Keratinocyte (primary cell): Measurements from ENCODE around the gene SCAF4. TPM values are rescaled to one million over a fixed set of nuclear protein-coding genes. Genes with fewer than 3 reads are reported as not detected.

Experiments
- DNase-seq: peaks from one replicate; pipeline ENCODE4 v3.0.0-alpha.2; 2011; ENCODE audit warnings: low read depth, missing footprints, low spot score
- FAIRE-seq: peaks from 2 replicates; lab custom pipeline; 2011; peaks lifted over from hg19 to GRCh38; lab: Jason Lieb, UNC
- H2AFZ ChIP-seq: 2 replicates; pipeline ENCODE4 v1.6.0; 2012; ENCODE audit warnings: low read length, control low read depth, inconsistent platforms; ENCODE audit not compliant: control insufficient read depth
- H3K27ac ChIP-seq: 2 replicates; pipeline ENCODE4 v1.5.1; 2011; ENCODE audit warnings: low read length; ENCODE audit not compliant: control insufficient read depth, insufficient read depth
- H3K27me3 ChIP-seq: 3 replicates; pipeline ENCODE4 v1.6.0; 2011; ENCODE audit warnings: low read length; ENCODE audit not compliant: control insufficient read depth, insufficient read depth; ENCODE audit errors: extremely low read depth
- H3K36me3 ChIP-seq, 2 experiments: 2 replicates in 1 of 2; 3 replicates in 1 of 2; pipeline ENCODE4 v1.5.1; 2011; ENCODE audit warnings: low read length in 2 of 2, mild to moderate bottlenecking in 1 of 2; ENCODE audit not compliant: control insufficient read depth in 2 of 2, insufficient read depth in 2 of 2; ENCODE audit errors: extremely low read depth in 1 of 2
- H3K4me1 ChIP-seq: 3 replicates; pipeline ENCODE4 v1.5.1; 2011; ENCODE audit warnings: low read length; ENCODE audit not compliant: control insufficient read depth, insufficient read depth; ENCODE audit errors: extremely low read depth
- H3K4me2 ChIP-seq: 3 replicates; pipeline ENCODE4 v1.6.0; 2011; ENCODE audit warnings: low read depth, low read length; ENCODE audit not compliant: control insufficient read depth, insufficient read depth; ENCODE audit errors: extremely low read depth
- H3K4me3 ChIP-seq, 3 experiments: fragments of 200-600 bp in 1 of 3; sonication (generic) in 1 of 3; 2 replicates in 2 of 3; 3 replicates in 1 of 3; pipeline ENCODE4 v1.5.1; 2011 to 2016; ENCODE audit warnings: low read length in 3 of 3, mild to moderate bottlenecking in 3 of 3, control low read depth in 2 of 3, inconsistent platforms in 1 of 3, low read depth in 1 of 3, mixed read lengths in 1 of 3, mixed run types in 1 of 3, moderate library complexity in 1 of 3; ENCODE audit not compliant: control insufficient read depth in 2 of 3, insufficient read depth in 2 of 3; ENCODE audit errors: extremely low read depth in 1 of 3
- H3K79me2 ChIP-seq: 2 replicates; pipeline ENCODE4 v1.6.0; 2012; ENCODE audit warnings: low read length; ENCODE audit not compliant: control insufficient read depth, insufficient read depth
- H3K9ac ChIP-seq: 3 replicates; pipeline ENCODE4 v1.6.0; 2011; ENCODE audit warnings: low read length; ENCODE audit not compliant: control insufficient read depth, insufficient read depth; ENCODE audit errors: extremely low read depth
- H3K9me1 ChIP-seq: 3 replicates; pipeline ENCODE4 v1.6.0; 2011; ENCODE audit warnings: low read length; ENCODE audit not compliant: control insufficient read depth, insufficient read depth; ENCODE audit errors: extremely low read depth
- H3K9me3 ChIP-seq: 2 replicates; pipeline ENCODE4 v1.5.1; 2012; ENCODE audit warnings: low read depth, low read length; ENCODE audit not compliant: control insufficient read depth
- H4K20me1 ChIP-seq: 3 replicates; pipeline ENCODE4 v1.6.0; 2011; ENCODE audit warnings: low read length; ENCODE audit not compliant: control insufficient read depth, insufficient read depth; ENCODE audit errors: extremely low read depth
- EZH2 ChIP-seq: IDR thresholded peaks from one replicate; pipeline ENCODE4 v1.6.1; 2012; ENCODE audit warnings: inconsistent platforms, mild to moderate bottlenecking, low read length, moderate library complexity
- dilution Hi-C: fragments of 300-500 bp; cut with MboI; formaldehyde crosslinking; loops from one replicate; pipeline ENCODE4 v1.7.0; 2020; ENCODE audit warnings: low sequenced_read_pairs; ENCODE audit not compliant: extremely low pct_ligation_motif_present
- polyA plus RNA-seq, 5 experiments: library from polyadenylated mRNA; depleted of rRNA in 3 of 5; stranded (reverse) in 3 of 5; stranded (forward) in 1 of 5; unstranded in 1 of 5; fragments of >200 nt; gene quantifications; 1 replicate in 1 of 5; 2 replicates in 3 of 5; 3 replicates in 1 of 5; pipeline versions ENCODE4 v1.2.1 to v1.2.3, GENCODE V29; 2011 to 2012; ENCODE audit warnings: missing spikeins in 2 of 5, low read depth in 1 of 5, low replicate concordance in 1 of 5
- TF ChIP-seq, protein P1 (sequence below), 3 experiments: IDR thresholded peaks in 1 of 3; conservative IDR thresholded peaks in 1 of 3; optimal IDR thresholded peaks in 1 of 3; 2 replicates in 2 of 3; 3 replicates in 1 of 3; pipeline versions ENCODE3 to v1.5.1; 2011; ENCODE audit warnings: low read length in 3 of 3, mild to moderate bottlenecking in 3 of 3, moderate library complexity in 2 of 3, control low read depth in 1 of 3, inconsistent platforms in 1 of 3; ENCODE audit not compliant: insufficient read depth in 2 of 3; ENCODE audit errors: extremely low read depth in 1 of 3

The SCAF4 gene
- polyA plus RNA-seq, 1 donor (not counting 4 experiments of a cell fraction or from before 2014, with no cell fraction given) = 7.5 TPM

GRCh38 chr21:31659536-31660258, 72.2 kb downstream of the SCAF4 start, which contains the start of gene SOD1:
SOD1 (plus strand) TSS chr21:31659693; CDS start chr21:31659770, 77 bp downstream.
- H3K4me1 ChIP-seq = peaks cover 13% of the 10 kb centered on the region
- H2AFZ ChIP-seq = peak within 1 kb of the TSS; percentile 94
- H3K9me3 ChIP-seq = no peaks in the 10 kb centered on the region
- peak within 1 kb of the TSS; percentile 87 for H3K27ac ChIP-seq
- H3K4me2 ChIP-seq = peak within 1 kb of the TSS; percentile 81
- H3K9ac ChIP-seq = peak within 1 kb of the TSS; percentile 92
- no peaks in the 10 kb centered on the region for H4K20me1 ChIP-seq
- DNase-seq (peak; percentile 42), FAIRE-seq (no peak)
- peaks cover 5 to 6% of the 10 kb centered on the region in 2 experiments for H3K36me3 ChIP-seq
- no peaks in the 10 kb centered on the region for H3K9me1 ChIP-seq
- no peaks in the 10 kb centered on the region for H3K27me3 ChIP-seq
- dilution Hi-C loops = no loop called here
- TF ChIP-seq, protein P1, sequence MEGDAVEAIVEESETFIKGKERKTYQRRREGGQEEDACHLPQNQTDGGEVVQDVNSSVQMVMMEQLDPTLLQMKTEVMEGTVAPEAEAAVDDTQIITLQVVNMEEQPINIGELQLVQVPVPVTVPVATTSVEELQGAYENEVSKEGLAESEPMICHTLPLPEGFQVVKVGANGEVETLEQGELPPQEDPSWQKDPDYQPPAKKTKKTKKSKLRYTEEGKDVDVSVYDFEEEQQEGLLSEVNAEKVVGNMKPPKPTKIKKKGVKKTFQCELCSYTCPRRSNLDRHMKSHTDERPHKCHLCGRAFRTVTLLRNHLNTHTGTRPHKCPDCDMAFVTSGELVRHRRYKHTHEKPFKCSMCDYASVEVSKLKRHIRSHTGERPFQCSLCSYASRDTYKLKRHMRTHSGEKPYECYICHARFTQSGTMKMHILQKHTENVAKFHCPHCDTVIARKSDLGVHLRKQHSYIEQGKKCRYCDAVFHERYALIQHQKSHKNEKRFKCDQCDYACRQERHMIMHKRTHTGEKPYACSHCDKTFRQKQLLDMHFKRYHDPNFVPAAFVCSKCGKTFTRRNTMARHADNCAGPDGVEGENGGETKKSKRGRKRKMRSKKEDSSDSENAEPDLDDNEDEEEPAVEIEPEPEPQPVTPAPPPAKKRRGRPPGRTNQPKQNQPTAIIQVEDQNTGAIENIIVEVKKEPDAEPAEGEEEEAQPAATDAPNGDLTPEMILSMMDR (optimal IDR thresholded peaks at IDR 0.05 in 1 of 3, IDR thresholded peaks at IDR 0.05 in 1 of 3, conservative IDR thresholded peaks at IDR 0.05 in 1 of 3; ENCODE audit: extremely low read depth in 1 of 3, insufficient read depth in 2 of 3, low read length in 3 of 3) = no peak
- no peak for TF ChIP-seq EZH2
- peak within 1 kb of the TSS; percentile 85 to 91 (median 85) for H3K4me3 ChIP-seq
- peaks cover 41% of the 10 kb centered on the region for H3K79me2 ChIP-seq

DNA sequence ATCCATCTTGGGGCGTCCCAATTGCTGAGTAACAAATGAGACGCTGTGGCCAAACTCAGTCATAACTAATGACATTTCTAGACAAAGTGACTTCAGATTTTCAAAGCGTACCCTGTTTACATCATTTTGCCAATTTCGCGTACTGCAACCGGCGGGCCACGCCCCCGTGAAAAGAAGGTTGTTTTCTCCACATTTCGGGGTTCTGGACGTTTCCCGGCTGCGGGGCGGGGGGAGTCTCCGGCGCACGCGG, 72.7 kb downstream of the SCAF4 start:
- Histone ChIP-seq H3K36me3 (peaks cover 5 to 6% of the 10 kb centered on the region in 2 experiments), H3K4me3 (peak overlapping the region; percentile 85 to 91 (median 85)), H2AFZ (peak overlapping the region; percentile 80), H4K20me1 (no peaks in the 10 kb centered on the region), H3K9ac (peak overlapping the region; percentile 92), H3K27ac (peak overlapping the region; percentile 87), H3K4me2 (peak overlapping the region; percentile 81), H3K9me1 (no peaks in the 10 kb centered on the region), H3K79me2 (peaks cover 41% of the 10 kb centered on the region), H3K9me3 (no peaks in the 10 kb centered on the region), H3K27me3 (no peaks in the 10 kb centered on the region), H3K4me1 (peaks cover 13% of the 10 kb centered on the region)
- FAIRE-seq = no peak
- TF ChIP-seq, protein P1 (optimal IDR thresholded peaks at IDR 0.05 in 1 of 3, IDR thresholded peaks at IDR 0.05 in 1 of 3, conservative IDR thresholded peaks at IDR 0.05 in 1 of 3; ENCODE audit: extremely low read depth in 1 of 3, insufficient read depth in 2 of 3, low read length in 3 of 3) = no peak
- no peak for TF ChIP-seq EZH2
- dilution Hi-C loops = no loop called here
- no peak for DNase-seq
